Activated CD8-positive, alpha-beta memory T cell treated with anti-CD3 and anti-CD28 coated beads for 1 hour (primary cell): ENCODE data around the gene DPEP2NB.

ENCODE experiments used
- DNase-seq, 2 donors: peaks; one replicate each; pipeline ENCODE4 v3.0.0-alpha.2; 2020; ENCODE audit warnings: low read depth in 1 of 2; ENCODE audit errors: extremely low read depth in 1 of 2

DPEP2NB gene

GRCh38 chr16:67964477-67965131, 51.1 kb downstream of the DPEP2NB start:
- DNase-seq, result no peak

- no peak for DNase-seq
These were observed 51.9 kb downstream of the DPEP2NB start for GRCh38 chr16:67963662-67964321.
